Keratinocyte (primary cell): ENCODE measurements around the gene CLNK. TPM values are rescaled to one million over a fixed set of nuclear protein-coding genes. Genes with fewer than 3 reads are reported as not detected.

Experiments used
- DNase-seq: peaks from one replicate; pipeline ENCODE4 v3.0.0-alpha.2; 2011; ENCODE audit warnings: low read depth, missing footprints, low spot score
- FAIRE-seq: peaks from 2 replicates; lab custom pipeline; 2011; peaks lifted over from hg19 to GRCh38; lab: Jason Lieb, UNC
- H2AFZ ChIP-seq: 2 replicates; pipeline ENCODE4 v1.6.0; 2012; ENCODE audit warnings: low read length, control low read depth, inconsistent platforms; ENCODE audit not compliant: control insufficient read depth
- H3K27ac ChIP-seq: 2 replicates; pipeline ENCODE4 v1.5.1; 2011; ENCODE audit warnings: low read length; ENCODE audit not compliant: control insufficient read depth, insufficient read depth
- H3K27me3 ChIP-seq: 3 replicates; pipeline ENCODE4 v1.6.0; 2011; ENCODE audit warnings: low read length; ENCODE audit not compliant: control insufficient read depth, insufficient read depth; ENCODE audit errors: extremely low read depth
- H3K36me3 ChIP-seq, 2 experiments: 2 replicates in 1 of 2; 3 replicates in 1 of 2; pipeline ENCODE4 v1.5.1; 2011; ENCODE audit warnings: low read length in 2 of 2, mild to moderate bottlenecking in 1 of 2; ENCODE audit not compliant: control insufficient read depth in 2 of 2, insufficient read depth in 2 of 2; ENCODE audit errors: extremely low read depth in 1 of 2
- H3K4me1 ChIP-seq: 3 replicates; pipeline ENCODE4 v1.5.1; 2011; ENCODE audit warnings: low read length; ENCODE audit not compliant: control insufficient read depth, insufficient read depth; ENCODE audit errors: extremely low read depth
- H3K4me2 ChIP-seq: 3 replicates; pipeline ENCODE4 v1.6.0; 2011; ENCODE audit warnings: low read depth, low read length; ENCODE audit not compliant: control insufficient read depth, insufficient read depth; ENCODE audit errors: extremely low read depth
- H3K4me3 ChIP-seq, 3 experiments: fragments of 200-600 bp in 1 of 3; sonication (generic) in 1 of 3; 2 replicates in 2 of 3; 3 replicates in 1 of 3; pipeline ENCODE4 v1.5.1; 2011 to 2016; ENCODE audit warnings: low read length in 3 of 3, mild to moderate bottlenecking in 3 of 3, control low read depth in 2 of 3, inconsistent platforms in 1 of 3, low read depth in 1 of 3, mixed read lengths in 1 of 3, mixed run types in 1 of 3, moderate library complexity in 1 of 3; ENCODE audit not compliant: control insufficient read depth in 2 of 3, insufficient read depth in 2 of 3; ENCODE audit errors: extremely low read depth in 1 of 3
- H3K79me2 ChIP-seq: 2 replicates; pipeline ENCODE4 v1.6.0; 2012; ENCODE audit warnings: low read length; ENCODE audit not compliant: control insufficient read depth, insufficient read depth
- H3K9ac ChIP-seq: 3 replicates; pipeline ENCODE4 v1.6.0; 2011; ENCODE audit warnings: low read length; ENCODE audit not compliant: control insufficient read depth, insufficient read depth; ENCODE audit errors: extremely low read depth
- H3K9me1 ChIP-seq: 3 replicates; pipeline ENCODE4 v1.6.0; 2011; ENCODE audit warnings: low read length; ENCODE audit not compliant: control insufficient read depth, insufficient read depth; ENCODE audit errors: extremely low read depth
- H3K9me3 ChIP-seq: 2 replicates; pipeline ENCODE4 v1.5.1; 2012; ENCODE audit warnings: low read depth, low read length; ENCODE audit not compliant: control insufficient read depth
- H4K20me1 ChIP-seq: 3 replicates; pipeline ENCODE4 v1.6.0; 2011; ENCODE audit warnings: low read length; ENCODE audit not compliant: control insufficient read depth, insufficient read depth; ENCODE audit errors: extremely low read depth
- CTCF ChIP-seq, 3 experiments: IDR thresholded peaks in 1 of 3; conservative IDR thresholded peaks in 1 of 3; optimal IDR thresholded peaks in 1 of 3; 2 replicates in 2 of 3; 3 replicates in 1 of 3; pipeline versions ENCODE3 to v1.5.1; 2011; ENCODE audit warnings: low read length in 3 of 3, mild to moderate bottlenecking in 3 of 3, moderate library complexity in 2 of 3, control low read depth in 1 of 3, inconsistent platforms in 1 of 3; ENCODE audit not compliant: insufficient read depth in 2 of 3; ENCODE audit errors: extremely low read depth in 1 of 3
- EZH2 ChIP-seq: IDR thresholded peaks from one replicate; pipeline ENCODE4 v1.6.1; 2012; ENCODE audit warnings: inconsistent platforms, mild to moderate bottlenecking, low read length, moderate library complexity
- dilution Hi-C: fragments of 300-500 bp; cut with MboI; formaldehyde crosslinking; loops from one replicate; pipeline ENCODE4 v1.7.0; 2020; ENCODE audit warnings: low sequenced_read_pairs; ENCODE audit not compliant: extremely low pct_ligation_motif_present
- polyA plus RNA-seq, 5 experiments: library from polyadenylated mRNA; depleted of rRNA in 3 of 5; stranded (reverse) in 3 of 5; stranded (forward) in 1 of 5; unstranded in 1 of 5; fragments of >200 nt; gene quantifications; 1 replicate in 1 of 5; 2 replicates in 3 of 5; 3 replicates in 1 of 5; pipeline versions ENCODE4 v1.2.1 to v1.2.3, GENCODE V29; 2011 to 2012; ENCODE audit warnings: missing spikeins in 2 of 5, low read depth in 1 of 5, low replicate concordance in 1 of 5

CLNK gene
- polyA plus RNA-seq, 1 donor (not counting 4 experiments of a cell fraction or from before 2014, with no cell fraction given), result not detected

DNA sequence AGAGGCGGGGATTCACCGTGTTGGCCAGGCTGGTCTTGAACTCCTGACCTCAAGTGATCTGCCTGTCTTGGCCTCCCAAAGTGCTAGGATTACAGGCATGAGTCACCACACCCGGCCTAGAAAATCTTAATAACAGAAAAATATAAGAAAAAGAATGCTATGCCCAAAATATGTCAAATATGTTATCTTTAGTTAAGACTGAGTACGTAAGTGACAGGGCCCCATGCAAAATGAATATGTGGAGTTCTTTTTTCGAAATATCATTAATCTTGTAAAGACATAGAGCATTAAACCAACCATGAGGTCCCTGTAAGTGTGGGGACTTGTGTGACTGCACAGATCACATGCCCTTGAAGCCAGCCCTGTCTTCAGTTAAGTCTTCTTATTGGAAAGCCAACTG is 218.4 kb downstream of the CLNK start:
- no peak overlapping the region for H3K9ac ChIP-seq
- peaks cover 11% of the 10 kb centered on the region for H3K27me3 ChIP-seq
- H3K4me1 ChIP-seq, result peaks cover 4% of the 10 kb centered on the region
- peaks cover 4% of the 10 kb centered on the region for H3K9me3 ChIP-seq
- no peak overlapping the region for H3K4me3 ChIP-seq
- H2AFZ ChIP-seq, result no peak overlapping the region
- H3K9me1 ChIP-seq, result no peaks in the 10 kb centered on the region
- no peaks in the 10 kb centered on the region for H3K79me2 ChIP-seq
- no peak for DNase-seq
- no peaks in the 10 kb centered on the region for H4K20me1 ChIP-seq
- H3K27ac ChIP-seq, result no peak overlapping the region
- dilution Hi-C loops, result no loop called here
- FAIRE-seq, result no peak
- no peak overlapping the region for H3K4me2 ChIP-seq
- TF ChIP-seq EZH2 (no peak), CTCF (optimal IDR thresholded peaks at IDR 0.05 in 1 of 3, IDR thresholded peaks at IDR 0.05 in 1 of 3, conservative IDR thresholded peaks at IDR 0.05 in 1 of 3; ENCODE audit: extremely low read depth in 1 of 3, insufficient read depth in 2 of 3, low read length in 3 of 3) (no peak)
- H3K36me3 ChIP-seq, result no peaks in the 10 kb centered on the region

GRCh38 chr4:10462876-10463275 is 221.7 kb downstream of the CLNK start:
- no peaks in the 10 kb centered on the region for H3K9me1 ChIP-seq
- no peaks in the 10 kb centered on the region for H3K36me3 ChIP-seq
- H3K9ac ChIP-seq, result no peak overlapping the region
- TF ChIP-seq EZH2 (no peak), CTCF (optimal IDR thresholded peaks at IDR 0.05 in 1 of 3, IDR thresholded peaks at IDR 0.05 in 1 of 3, conservative IDR thresholded peaks at IDR 0.05 in 1 of 3; ENCODE audit: extremely low read depth in 1 of 3, insufficient read depth in 2 of 3, low read length in 3 of 3) (no peak)
- no peak overlapping the region for H3K4me3 ChIP-seq
- H3K9me3 ChIP-seq, result peaks cover 4% of the 10 kb centered on the region
- dilution Hi-C loops, result no loop called here
- H4K20me1 ChIP-seq, result no peaks in the 10 kb centered on the region
- FAIRE-seq (no peak), DNase-seq (no peak)
- peaks cover 12% of the 10 kb centered on the region for H3K27me3 ChIP-seq
- H3K4me1 ChIP-seq, result peaks cover 11% of the 10 kb centered on the region
- H2AFZ ChIP-seq, result no peak overlapping the region
- no peak overlapping the region for H3K4me2 ChIP-seq
- no peak overlapping the region for H3K27ac ChIP-seq
- no peaks in the 10 kb centered on the region for H3K79me2 ChIP-seq
